H9 (cell line): ENCODE data around the gene STAC. TPM values are rescaled to one million over a fixed set of nuclear protein-coding genes. Genes with fewer than 3 reads are reported as not detected.

Source experiments
- DNase-seq: peaks from one replicate; pipeline ENCODE4 v3.0.0-alpha.2; 2017
- H2AFZ ChIP-seq: one replicate; pipeline ENCODE4 v1.6.1; 2013; ENCODE audit warnings: mild to moderate bottlenecking, low read length, control low read depth, moderate library complexity
- H2AK5ac ChIP-seq: 2 replicates; pipeline ENCODE4 v1.6.1; 2013; ENCODE audit warnings: low read length, control low read depth, mixed read lengths; ENCODE audit not compliant: insufficient read length
- H2BK120ac ChIP-seq: one replicate; pipeline ENCODE4 v1.6.1; 2013; ENCODE audit warnings: low read depth, mild to moderate bottlenecking, low read length, control low read depth, inconsistent platforms; ENCODE audit not compliant: poor library complexity, severe bottlenecking
- H2BK12ac ChIP-seq: 2 replicates; pipeline ENCODE4 v1.6.1; 2013; ENCODE audit warnings: low read length, control low read depth, mixed read lengths, low read depth; ENCODE audit not compliant: insufficient read length
- H2BK15ac ChIP-seq: 2 replicates; pipeline ENCODE4 v1.6.1; 2013; ENCODE audit warnings: low read depth, low read length, control low read depth
- H2BK20ac ChIP-seq: one replicate; pipeline ENCODE4 v1.6.1; 2013; ENCODE audit warnings: low read depth, mild to moderate bottlenecking, low read length, control low read depth, inconsistent platforms; ENCODE audit not compliant: poor library complexity, severe bottlenecking
- H2BK5ac ChIP-seq: 2 replicates; pipeline ENCODE4 v1.6.1; 2013; ENCODE audit warnings: low read length, control low read depth, mixed read lengths; ENCODE audit not compliant: insufficient read length
- H3K14ac ChIP-seq: 2 replicates; pipeline ENCODE4 v1.6.1; 2013; ENCODE audit warnings: low read length, control low read depth; ENCODE audit not compliant: insufficient read depth
- H3K18ac ChIP-seq: 2 replicates; pipeline ENCODE4 v1.6.1; 2013; ENCODE audit warnings: low read depth, mild to moderate bottlenecking, mixed read lengths, low read length, control low read depth; ENCODE audit not compliant: insufficient read length
- H3K23ac ChIP-seq: 2 replicates; pipeline ENCODE4 v1.6.1; 2013; ENCODE audit warnings: low read length, control low read depth, mixed read lengths, low read depth; ENCODE audit not compliant: insufficient read length
- H3K23me2 ChIP-seq: 2 replicates; pipeline ENCODE4 v1.6.1; 2013; ENCODE audit warnings: low read depth, mild to moderate bottlenecking, mixed read lengths, low read length, control low read depth; ENCODE audit not compliant: insufficient read length, poor library complexity, severe bottlenecking
- H3K27ac ChIP-seq: 2 replicates; pipeline ENCODE4 v1.5.1; 2013; ENCODE audit warnings: low read length, control low read depth, mixed read lengths, low read depth; ENCODE audit not compliant: insufficient read length
- H3K27me3 ChIP-seq: 2 replicates; pipeline ENCODE4 v1.6.1; 2013; ENCODE audit warnings: low read length, control low read depth, inconsistent platforms; ENCODE audit not compliant: insufficient read depth
- H3K4ac ChIP-seq: 2 replicates; pipeline ENCODE4 v1.6.1; 2013; ENCODE audit warnings: low read depth, mild to moderate bottlenecking, control low read depth, inconsistent platforms, low read length, moderate library complexity
- H3K4me1 ChIP-seq: 2 replicates; pipeline ENCODE4 v1.6.1; 2013; ENCODE audit warnings: low read length, control low read depth, inconsistent platforms; ENCODE audit not compliant: insufficient read depth
- H3K4me2 ChIP-seq: 2 replicates; pipeline ENCODE4 v1.6.1; 2013; ENCODE audit warnings: low read length, control low read depth, mixed read lengths; ENCODE audit not compliant: insufficient read length, insufficient read depth
- H3K56ac ChIP-seq: 2 replicates; pipeline ENCODE4 v1.6.1; 2013; ENCODE audit warnings: low read depth, mild to moderate bottlenecking, mixed read lengths, low read length, control low read depth; ENCODE audit not compliant: insufficient read length
- H3K79me1 ChIP-seq: 2 replicates; pipeline ENCODE4 v1.6.1; 2013; ENCODE audit warnings: low read depth, mild to moderate bottlenecking, moderate library complexity, low read length, control low read depth, inconsistent platforms; ENCODE audit not compliant: insufficient read depth, poor library complexity, severe bottlenecking
- H3K79me2 ChIP-seq: 2 replicates; pipeline ENCODE4 v1.6.1; 2013; ENCODE audit warnings: low read length, control low read depth, inconsistent platforms; ENCODE audit not compliant: insufficient read depth
- H3K9ac ChIP-seq: 2 replicates; pipeline ENCODE4 v1.6.1; 2013; ENCODE audit warnings: low read length, control low read depth, mixed read lengths; ENCODE audit not compliant: insufficient read length; ENCODE audit errors: extremely low read depth
- H3K9me3 ChIP-seq: one replicate; pipeline ENCODE4 v1.6.1; 2013; ENCODE audit warnings: low read depth, low read length, inconsistent platforms; ENCODE audit not compliant: control insufficient read depth
- H3T11ph ChIP-seq: one replicate; pipeline ENCODE4 v1.6.1; 2013; ENCODE audit warnings: mild to moderate bottlenecking, low read length, control low read depth, inconsistent platforms
- H4K20me1 ChIP-seq: one replicate; pipeline ENCODE4 v1.6.1; 2013; ENCODE audit not compliant: control insufficient read depth, insufficient read length, insufficient read depth
- H4K5ac ChIP-seq: 2 replicates; pipeline ENCODE4 v1.6.1; 2013; ENCODE audit warnings: low read depth, mild to moderate bottlenecking, mixed read lengths, low read length, control low read depth; ENCODE audit not compliant: insufficient read length
- H4K8ac ChIP-seq: replicated peaks from 2 replicates; pipeline ENCODE4 v1.6.1; 2013; ENCODE audit warnings: low read length, control low read depth, mixed read lengths, low read depth; ENCODE audit not compliant: insufficient read length
- H4K91ac ChIP-seq: 2 replicates; pipeline ENCODE4 v1.6.1; 2013; ENCODE audit warnings: low read depth, mild to moderate bottlenecking, moderate library complexity, mixed read lengths, low read length, control low read depth; ENCODE audit not compliant: insufficient read length
- H3K27ac Mint-ChIP-seq, 3 experiments: 2 replicates in 2 of 3; 3 replicates in 1 of 3; pipeline ENCODE4 v1.8.0; 2020 to 2021; ENCODE audit warnings: mixed read lengths in 3 of 3, mild to moderate bottlenecking in 1 of 3, moderate library complexity in 1 of 3
- H3K27me3 Mint-ChIP-seq: 2 replicates; pipeline ENCODE4 v1.8.0; 2021; ENCODE audit warnings: low read depth, mild to moderate bottlenecking, moderate library complexity, mixed read lengths
- H3K36me3 Mint-ChIP-seq, 3 experiments: 2 replicates in 2 of 3; 3 replicates in 1 of 3; pipeline ENCODE4 v1.8.0; 2020 to 2021; ENCODE audit warnings: low read depth in 3 of 3, mixed read lengths in 3 of 3; ENCODE audit not compliant: insufficient read depth in 1 of 3
- H3K4me1 Mint-ChIP-seq, 2 experiments: 2 replicates each; pipeline ENCODE4 v1.8.0; 2020; ENCODE audit warnings: mixed read lengths in 2 of 2
- H3K4me3 Mint-ChIP-seq, 2 experiments: 2 replicates in 1 of 2; 3 replicates in 1 of 2; pipeline ENCODE4 v1.8.0; 2020 to 2021; ENCODE audit warnings: mild to moderate bottlenecking in 2 of 2, mixed read lengths in 2 of 2, moderate library complexity in 1 of 2
- H3K9me3 Mint-ChIP-seq, 2 experiments: 2 replicates in 1 of 2; 3 replicates in 1 of 2; pipeline ENCODE4 v1.8.0; 2020; ENCODE audit warnings: mild to moderate bottlenecking in 2 of 2, mixed read lengths in 2 of 2, moderate library complexity in 1 of 2
- CTCF ChIP-seq: fragments of 200-600 bp; sonication (generic); conservative IDR thresholded peaks from 3 replicates; pipeline ENCODE4 v1.8.0; 2021; ENCODE audit warnings: antibody characterized with exemption, mild to moderate bottlenecking
- total RNA-seq: library from RNA; stranded (reverse); gene quantifications from 2 replicates; pipeline ENCODE4 v1.2.1, GENCODE V29; 2021

Gene STAC
- total RNA-seq, 1 experiment from 2014 or later, result 3.0 TPM

GRCh38 chr3:36372534-36372935 lies 7.8 kb upstream of the STAC start:
- H4K8ac ChIP-seq, result no peak overlapping the region
- no peak overlapping the region for H2BK15ac ChIP-seq
- no peaks in the 10 kb centered on the region for H3K79me2 ChIP-seq
- H3K4ac ChIP-seq, result no peak overlapping the region
- no peak overlapping the region for H4K91ac ChIP-seq
- H3K4me2 ChIP-seq, result no peak overlapping the region
- no peaks in the 10 kb centered on the region for H3K79me1 ChIP-seq
- Mint-ChIP-seq H3K27ac (no peak overlapping the region), H3K9me3 (no peaks in the 10 kb centered on the region), H3K4me1 (0 out of 4 replicates have a peak, but pooled peaks cover 0 to 2% of the 10 kb centered on the region in 2 experiments), H3K4me3 (no peak overlapping the region), H3K36me3 (no peaks in the 10 kb centered on the region), H3K27me3 (no peaks in the 10 kb centered on the region)
- H3K23ac ChIP-seq, result no peak overlapping the region
- H3K23me2 ChIP-seq, result no peaks in the 10 kb centered on the region
- H2AFZ ChIP-seq, result no peak overlapping the region
- H2BK12ac ChIP-seq, result no peak overlapping the region
- no peak for DNase-seq
- H3K56ac ChIP-seq, result no peak overlapping the region
- no peaks in the 10 kb centered on the region for H4K20me1 ChIP-seq
- H3K4me1 ChIP-seq, result no peaks in the 10 kb centered on the region
- no peaks in the 10 kb centered on the region for H3K9me3 ChIP-seq
- H3K9ac ChIP-seq, result no peak overlapping the region
- no peak overlapping the region for H3K14ac ChIP-seq
- H3K27me3 ChIP-seq, result no peaks in the 10 kb centered on the region
- no peak overlapping the region for H3K18ac ChIP-seq
- H3K27ac ChIP-seq, result no peak overlapping the region
- H2BK120ac ChIP-seq, result no peak overlapping the region
- H4K5ac ChIP-seq, result no peak overlapping the region
- no peak overlapping the region for H2BK5ac ChIP-seq
- TF ChIP-seq CTCF, result no peak
- no peak overlapping the region for H3T11ph ChIP-seq
- H2BK20ac ChIP-seq, result no peak overlapping the region
- no peak overlapping the region for H2AK5ac ChIP-seq
